ENCODE results near the gene SEPSECS. TPM values are rescaled to one million over a fixed set of nuclear protein-coding genes. Genes with fewer than 3 reads are reported as not detected.

The SEPSECS gene
- total RNA-seq, 1 donor from 2014 or later = 8.5 TPM

DNA sequence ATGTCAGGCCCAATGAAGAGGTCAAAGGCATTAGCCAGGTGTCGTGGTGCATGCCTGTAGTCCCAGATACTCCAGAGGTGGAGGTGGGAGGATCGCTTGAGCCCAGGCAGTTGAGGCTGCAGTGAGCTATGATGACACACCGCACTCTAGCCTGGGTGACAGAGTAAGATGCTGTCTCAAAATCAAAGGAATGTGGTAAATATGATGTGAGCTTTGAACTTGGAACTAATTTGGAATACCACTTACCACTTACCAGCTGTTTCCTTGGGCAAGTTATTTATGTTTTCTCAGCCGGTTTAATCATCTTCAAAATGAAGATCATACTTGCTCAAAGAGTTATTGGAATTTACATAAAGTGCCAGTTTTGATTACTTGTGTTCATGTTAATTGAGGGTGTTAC is 23.8 kb upstream of the SEPSECS start:
- H3K27ac ChIP-seq = no peak overlapping the region
- DNase-seq (no peak), ATAC-seq (no peak)
- no peaks in the 10 kb centered on the region for H3K27me3 ChIP-seq
- TF ChIP-seq, protein P1, sequence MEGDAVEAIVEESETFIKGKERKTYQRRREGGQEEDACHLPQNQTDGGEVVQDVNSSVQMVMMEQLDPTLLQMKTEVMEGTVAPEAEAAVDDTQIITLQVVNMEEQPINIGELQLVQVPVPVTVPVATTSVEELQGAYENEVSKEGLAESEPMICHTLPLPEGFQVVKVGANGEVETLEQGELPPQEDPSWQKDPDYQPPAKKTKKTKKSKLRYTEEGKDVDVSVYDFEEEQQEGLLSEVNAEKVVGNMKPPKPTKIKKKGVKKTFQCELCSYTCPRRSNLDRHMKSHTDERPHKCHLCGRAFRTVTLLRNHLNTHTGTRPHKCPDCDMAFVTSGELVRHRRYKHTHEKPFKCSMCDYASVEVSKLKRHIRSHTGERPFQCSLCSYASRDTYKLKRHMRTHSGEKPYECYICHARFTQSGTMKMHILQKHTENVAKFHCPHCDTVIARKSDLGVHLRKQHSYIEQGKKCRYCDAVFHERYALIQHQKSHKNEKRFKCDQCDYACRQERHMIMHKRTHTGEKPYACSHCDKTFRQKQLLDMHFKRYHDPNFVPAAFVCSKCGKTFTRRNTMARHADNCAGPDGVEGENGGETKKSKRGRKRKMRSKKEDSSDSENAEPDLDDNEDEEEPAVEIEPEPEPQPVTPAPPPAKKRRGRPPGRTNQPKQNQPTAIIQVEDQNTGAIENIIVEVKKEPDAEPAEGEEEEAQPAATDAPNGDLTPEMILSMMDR (IDR thresholded peaks at IDR 0.05) = no peak
- no peak overlapping the region for H3K4me3 ChIP-seq
- intact Hi-C loops (cut with DNase I) = no loop called here
- no peaks in the 10 kb centered on the region for H3K9me3 ChIP-seq
- H3K36me3 ChIP-seq = no peaks in the 10 kb centered on the region
- H3K4me1 ChIP-seq = no peaks in the 10 kb centered on the region

DNA sequence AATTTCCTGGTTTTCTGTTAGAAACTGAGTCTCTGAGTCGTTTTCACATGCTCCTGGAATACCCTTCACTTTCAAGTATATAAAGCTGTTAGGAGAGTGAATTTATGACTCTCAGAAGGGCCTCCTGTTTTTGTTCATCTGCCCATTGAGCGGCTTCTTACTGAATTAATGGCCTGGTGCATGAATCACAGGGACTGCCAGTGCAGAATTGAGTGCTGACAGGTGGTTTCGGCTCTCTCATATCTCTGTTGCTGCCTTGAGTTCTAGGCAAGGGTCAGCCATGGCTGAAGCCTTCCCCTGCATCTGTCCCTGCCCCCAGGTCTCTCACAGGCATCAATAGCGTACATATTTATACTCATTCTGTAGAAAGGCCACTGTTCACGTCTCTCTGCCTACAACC is 22.7 kb upstream of the SEPSECS start:
- no peak overlapping the region for H3K4me3 ChIP-seq
- no peaks in the 10 kb centered on the region for H3K4me1 ChIP-seq
- DNase-seq (no peak), ATAC-seq (no peak)
- no peak overlapping the region for H3K27ac ChIP-seq
- no peaks in the 10 kb centered on the region for H3K27me3 ChIP-seq
- no peaks in the 10 kb centered on the region for H3K36me3 ChIP-seq
- TF ChIP-seq, protein P1 (IDR thresholded peaks at IDR 0.05) = no peak
- H3K9me3 ChIP-seq = no peaks in the 10 kb centered on the region
- intact Hi-C loops (cut with DNase I) = no loop called here

DNA sequence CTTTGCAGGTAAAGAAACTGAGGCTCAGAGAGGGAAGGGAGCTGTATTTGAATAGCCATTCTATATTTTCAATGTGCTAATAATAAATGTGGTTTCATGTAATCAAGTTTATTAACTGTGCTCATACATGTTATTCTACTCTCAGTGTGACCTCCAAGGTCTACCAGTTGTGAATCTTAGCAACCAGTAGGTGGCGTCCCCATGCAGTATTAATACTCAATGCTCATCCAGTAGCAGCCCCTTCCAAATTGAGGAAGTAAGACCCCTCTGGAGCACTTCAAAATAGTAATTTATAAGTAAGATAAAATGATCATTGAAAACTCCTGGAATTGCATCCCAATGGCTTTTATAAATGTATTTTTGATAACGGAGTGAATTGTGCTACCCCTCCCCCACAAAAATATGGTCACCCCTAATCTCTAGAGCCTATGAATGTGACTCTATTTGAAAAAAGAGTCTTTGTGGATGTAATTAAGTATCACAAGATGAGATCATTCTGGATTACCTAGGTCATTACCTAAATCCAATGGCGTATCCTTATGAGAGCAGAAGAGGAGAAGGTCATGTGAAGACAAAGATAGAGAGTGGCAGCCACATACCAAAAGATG is 20.4 kb upstream of the SEPSECS start:
- ATAC-seq = peak; percentile 89
- H3K9me3 ChIP-seq = no peaks in the 10 kb centered on the region
- peaks cover 4% of the 10 kb centered on the region for H3K36me3 ChIP-seq
- DNase-seq = no peak
- H3K4me3 ChIP-seq = no peak overlapping the region
- H3K27ac ChIP-seq = no peak overlapping the region
- TF ChIP-seq, protein P1 (IDR thresholded peaks at IDR 0.05) = peak; percentile 72
- H3K27me3 ChIP-seq = no peaks in the 10 kb centered on the region
- no peaks in the 10 kb centered on the region for H3K4me1 ChIP-seq
- intact Hi-C loops (cut with DNase I) = no loop called here

DNA sequence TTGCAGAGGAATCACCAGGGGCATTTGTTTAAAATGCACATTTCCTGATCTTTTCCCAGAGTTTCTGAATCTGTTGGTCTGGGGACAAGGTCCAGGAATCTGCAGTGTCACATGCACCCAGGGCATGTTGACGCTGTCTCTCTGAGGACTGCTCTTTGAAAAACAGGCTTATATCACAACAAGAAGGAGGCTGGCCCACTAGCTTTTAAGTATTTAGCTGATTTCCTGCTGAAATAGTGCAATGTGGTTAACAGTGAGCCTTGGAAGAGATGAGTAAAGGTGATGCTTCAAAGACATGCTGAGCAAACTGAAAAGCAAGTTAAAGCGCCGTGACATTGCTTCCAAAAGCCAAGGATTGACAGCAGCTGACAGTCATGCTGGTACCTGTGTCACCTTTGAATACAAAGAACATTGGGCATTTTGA is 18.6 kb upstream of the SEPSECS start:
- intact Hi-C loops (cut with DNase I) = no loop called here
- no peaks in the 10 kb centered on the region for H3K4me1 ChIP-seq
- H3K4me3 ChIP-seq = no peak overlapping the region

DNA sequence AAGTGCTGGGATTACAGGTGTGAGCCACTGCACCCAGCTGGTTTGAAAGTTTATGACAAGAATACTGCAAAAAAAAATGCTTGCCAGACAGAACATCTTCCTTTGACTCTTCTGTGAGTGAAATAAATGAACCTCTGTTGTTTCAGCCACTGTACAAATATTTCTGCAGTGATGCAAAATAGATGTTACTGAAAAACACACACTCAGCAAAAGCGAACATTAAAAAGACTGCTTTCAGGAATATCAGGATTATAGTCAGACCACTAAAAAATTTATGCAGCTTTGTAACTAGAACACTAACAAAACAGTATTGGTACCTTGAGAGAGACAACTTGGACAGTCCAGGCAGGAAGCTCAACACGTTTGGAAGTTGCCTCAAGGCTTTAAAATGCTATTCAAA is 16.9 kb upstream of the SEPSECS start:
- Histone ChIP-seq H3K27me3 (no peaks in the 10 kb centered on the region), H3K9me3 (no peaks in the 10 kb centered on the region), H3K36me3 (peaks cover 4% of the 10 kb centered on the region), H3K4me3 (no peak overlapping the region), H3K27ac (no peak overlapping the region), H3K4me1 (peaks cover 8% of the 10 kb centered on the region)
- intact Hi-C loops (cut with DNase I) = no loop called here
- DNase-seq (no peak), ATAC-seq (no peak)
- TF ChIP-seq, protein P1 (IDR thresholded peaks at IDR 0.05) = no peak

More for the DNA sequence above, 18.6 kb upstream of the SEPSECS start:
- no peak for DNase-seq
- Histone ChIP-seq H3K27ac (no peak overlapping the region), H3K9me3 (no peaks in the 10 kb centered on the region), H3K36me3 (peaks cover 4% of the 10 kb centered on the region), H3K27me3 (no peaks in the 10 kb centered on the region)
- TF ChIP-seq, protein P1 (IDR thresholded peaks at IDR 0.05) = no peak
- ATAC-seq = no peak

DNA sequence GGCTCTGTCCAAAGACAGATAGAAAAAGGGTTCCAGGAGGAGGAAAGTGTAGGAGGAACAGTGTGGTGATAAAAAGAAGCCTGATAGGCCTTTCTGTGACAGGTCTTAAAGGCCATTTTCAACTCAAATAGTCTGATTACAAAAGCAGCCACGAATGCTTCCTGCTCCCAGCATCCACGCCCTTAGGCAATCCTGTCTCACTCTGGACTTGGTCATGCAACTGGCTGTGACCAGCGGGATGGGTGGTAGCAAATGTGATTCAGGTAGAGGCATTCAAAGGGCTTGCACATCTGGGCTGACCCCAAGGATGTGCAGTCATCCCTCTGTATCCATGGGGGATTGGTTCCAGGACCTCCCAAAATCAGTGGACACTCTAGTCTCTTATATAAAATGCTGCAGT is 14.4 kb upstream of the SEPSECS start:
- H3K4me3 ChIP-seq = no peak overlapping the region
- no peaks in the 10 kb centered on the region for H3K9me3 ChIP-seq
- TF ChIP-seq, protein P1 (IDR thresholded peaks at IDR 0.05) = no peak
- H3K27ac ChIP-seq = no peak overlapping the region
- no peaks in the 10 kb centered on the region for H3K27me3 ChIP-seq
- peaks cover 8% of the 10 kb centered on the region for H3K4me1 ChIP-seq
- ATAC-seq = peak; percentile 33
- no peak for DNase-seq
- intact Hi-C loops (cut with DNase I) = no loop called here
- H3K36me3 ChIP-seq = peaks cover 4% of the 10 kb centered on the region

Measured in upper lobe of right lung (tissue), 1 donor.